DMS53 treated with DMSO at 0.1 percent for 48 hours (cell line): ENCODE measurements around the gene MTMR11.

Experiments used
- DNase-seq: peaks from one replicate; lab custom pipeline; 2025; ENCODE audit not compliant: unreplicated experiment; lab: John Stamatoyannopoulos, UW

Gene MTMR11

DNA sequence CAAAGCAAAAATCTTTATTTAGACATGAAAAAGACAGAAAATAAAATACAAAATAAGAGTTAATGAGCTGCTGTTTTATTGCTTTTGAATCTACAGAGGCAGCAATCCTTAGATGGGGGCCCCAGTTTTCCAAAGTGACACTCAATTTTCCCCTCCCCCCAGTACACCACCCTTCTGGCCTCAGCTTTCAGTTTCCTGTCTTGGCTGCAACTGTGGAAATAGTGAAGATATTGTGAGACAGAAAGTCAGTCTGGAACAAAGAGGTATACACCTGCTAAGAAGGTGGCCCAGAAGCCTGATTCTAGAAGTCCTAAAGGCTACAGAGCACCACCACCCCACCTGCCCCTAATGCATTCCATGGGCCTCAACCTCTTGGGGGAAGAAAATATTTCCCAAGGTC, 1.1 kb upstream of the MTMR11 start:
- DNase-seq = no peak

DNA sequence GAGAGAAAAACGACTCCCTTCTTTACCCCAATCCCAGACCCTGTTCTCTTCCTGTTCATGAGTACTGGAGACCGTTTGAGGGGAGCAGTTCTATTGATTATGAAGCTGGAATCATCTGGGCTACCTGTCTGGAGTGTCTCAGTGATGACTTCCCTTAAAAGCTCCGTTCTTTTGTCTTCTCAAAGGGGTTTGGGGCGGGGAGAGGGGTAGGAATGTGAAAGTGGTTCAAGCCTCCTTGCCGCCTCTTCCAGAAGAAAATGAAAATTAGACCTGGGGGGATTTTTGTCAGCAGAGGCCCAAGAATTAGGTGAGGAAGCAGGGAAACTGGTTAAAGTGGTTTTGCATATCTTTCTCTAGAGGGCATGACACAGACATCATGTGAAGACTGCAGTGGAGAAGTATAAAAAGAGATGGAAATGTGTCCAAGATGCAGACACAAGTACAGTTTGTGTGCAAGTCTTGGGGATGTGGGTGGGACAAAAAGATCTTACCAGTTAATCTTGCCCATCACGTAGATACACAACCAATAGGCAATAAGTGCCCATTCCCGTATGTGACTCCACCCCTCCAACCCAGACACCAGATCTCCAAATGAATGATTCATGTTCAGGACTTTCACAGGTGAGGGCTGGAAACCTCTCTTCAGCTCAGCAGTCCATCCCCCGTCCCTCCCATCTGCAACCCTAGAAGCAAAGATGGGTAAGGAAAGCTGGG, 470 bp upstream of the MTMR11 start:
- peak; percentile 57 for DNase-seq

DNA sequence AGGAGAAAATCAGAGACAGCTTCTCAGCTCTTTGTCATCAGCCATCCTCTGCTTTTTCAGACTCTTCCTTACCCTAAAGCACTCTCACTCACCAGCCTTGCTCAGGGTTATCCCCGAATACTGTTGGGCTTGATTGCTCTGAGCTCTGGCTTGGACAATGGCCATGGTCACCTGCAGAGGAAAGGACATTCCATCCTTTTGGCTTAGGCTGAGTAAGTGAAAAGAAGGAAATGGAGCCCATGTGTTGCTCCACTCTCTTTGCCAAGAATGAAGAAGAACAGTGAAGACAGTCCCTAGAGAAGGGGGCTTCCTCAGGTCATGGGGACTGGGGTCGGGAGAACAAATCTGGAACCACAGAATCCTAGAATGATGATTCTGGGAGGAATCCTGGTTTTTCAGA, 2.3 kb downstream of the MTMR11 start:
- no peak for DNase-seq

DNA sequence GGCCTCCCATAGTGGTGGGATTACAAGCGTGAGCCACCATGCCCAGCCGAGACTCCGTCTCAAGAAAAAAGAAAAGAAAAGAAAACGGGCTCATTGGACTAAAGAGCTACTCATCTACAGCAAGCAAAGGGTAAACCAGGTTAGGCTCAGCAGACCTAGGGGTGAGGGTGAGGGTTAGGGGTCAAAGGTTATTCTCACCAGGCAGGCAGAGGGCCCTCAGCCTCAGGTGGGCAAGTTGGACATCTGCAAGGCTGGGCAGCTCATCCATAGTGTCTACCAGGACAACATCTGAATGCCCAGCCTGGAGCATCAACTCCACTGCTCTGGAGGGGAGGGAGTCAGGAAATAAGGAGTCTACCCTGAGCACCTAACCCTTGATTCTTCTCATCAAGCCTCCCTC, 3.5 kb downstream of the MTMR11 start:
- DNase-seq = no peak

DNA sequence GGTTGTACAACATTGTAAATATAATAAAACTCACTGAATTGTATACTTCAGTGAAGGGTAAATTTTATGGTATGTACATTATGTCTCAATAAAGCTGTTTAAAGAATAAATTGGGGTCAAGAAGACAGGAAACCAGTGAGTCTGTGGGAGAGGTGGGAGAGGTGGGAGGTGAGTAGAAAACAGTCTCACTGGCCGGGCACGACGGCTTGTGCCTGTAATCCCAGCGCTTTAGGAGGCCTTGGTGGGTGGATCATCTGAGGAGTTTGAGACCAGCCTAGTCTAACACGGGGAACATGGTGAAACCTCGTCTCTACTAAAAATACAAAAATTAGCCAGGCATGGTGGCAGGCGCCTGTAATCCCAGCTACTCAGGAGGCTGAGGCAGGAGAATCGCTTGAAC, 4.2 kb downstream of the MTMR11 start:
- no peak for DNase-seq

DNA sequence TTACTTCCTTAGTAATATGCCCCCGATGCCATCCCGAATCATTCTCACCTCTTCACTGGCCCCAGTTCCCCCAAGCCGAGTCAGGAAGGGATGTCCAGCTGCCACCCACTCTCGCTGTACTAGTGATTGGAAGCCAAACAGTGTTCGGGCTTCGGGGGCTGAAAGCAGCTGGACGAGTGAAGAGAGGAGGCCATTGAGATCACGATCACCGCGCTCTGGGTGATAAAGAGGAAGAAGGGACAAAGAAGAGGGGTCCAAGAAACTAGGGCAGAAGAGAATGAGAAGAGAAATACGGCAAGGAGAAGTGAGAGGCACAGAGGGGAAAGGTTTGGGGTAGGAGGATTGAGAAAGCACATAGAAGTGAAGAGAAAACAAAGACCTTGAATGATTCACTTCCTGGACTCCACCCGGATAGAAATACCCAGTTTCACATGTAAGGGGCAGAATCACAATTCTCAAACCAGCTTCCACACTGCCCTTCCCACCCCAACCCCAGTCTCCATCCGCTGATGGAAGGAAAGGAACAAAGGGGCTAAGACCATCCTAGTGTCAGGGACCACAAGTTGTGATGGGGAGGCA, 5.4 kb downstream of the MTMR11 start:
- DNase-seq = no peak

DNA sequence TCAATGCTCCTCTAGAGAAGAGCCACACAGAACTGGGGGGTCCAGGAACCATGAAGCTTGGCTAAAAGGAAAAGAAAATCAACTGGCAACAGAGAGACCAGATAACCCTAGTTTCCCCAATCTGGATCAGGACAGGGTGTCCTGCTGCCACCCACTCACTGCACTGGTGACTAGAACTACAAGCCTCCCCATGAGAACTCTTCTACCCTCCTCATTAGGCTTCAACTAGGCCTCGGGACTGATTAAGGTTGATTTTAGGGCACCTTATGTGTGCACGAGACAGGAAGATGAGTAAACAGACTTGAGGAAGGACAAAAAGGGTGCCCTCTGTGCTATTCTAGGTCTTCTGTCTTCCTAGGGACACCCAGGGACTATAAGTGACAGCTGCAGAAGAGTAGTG, 6.8 kb downstream of the MTMR11 start:
- DNase-seq = no peak

DNA sequence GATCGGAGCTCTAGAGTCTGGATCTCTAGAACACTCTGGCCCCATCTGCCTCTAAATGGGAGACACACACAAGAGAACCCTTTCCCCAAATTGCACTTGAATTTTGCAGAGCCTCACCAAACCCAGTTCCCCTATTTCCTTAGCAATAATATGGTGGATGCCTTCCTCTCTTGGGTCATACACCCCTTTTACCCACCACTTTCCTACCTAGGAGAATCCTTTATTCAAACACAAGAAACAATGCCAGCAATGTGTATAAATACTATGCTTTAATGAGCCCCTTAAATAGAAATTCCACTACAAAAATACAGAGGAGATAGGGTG, 8.3 kb downstream of the MTMR11 start:
- no peak for DNase-seq

DNA sequence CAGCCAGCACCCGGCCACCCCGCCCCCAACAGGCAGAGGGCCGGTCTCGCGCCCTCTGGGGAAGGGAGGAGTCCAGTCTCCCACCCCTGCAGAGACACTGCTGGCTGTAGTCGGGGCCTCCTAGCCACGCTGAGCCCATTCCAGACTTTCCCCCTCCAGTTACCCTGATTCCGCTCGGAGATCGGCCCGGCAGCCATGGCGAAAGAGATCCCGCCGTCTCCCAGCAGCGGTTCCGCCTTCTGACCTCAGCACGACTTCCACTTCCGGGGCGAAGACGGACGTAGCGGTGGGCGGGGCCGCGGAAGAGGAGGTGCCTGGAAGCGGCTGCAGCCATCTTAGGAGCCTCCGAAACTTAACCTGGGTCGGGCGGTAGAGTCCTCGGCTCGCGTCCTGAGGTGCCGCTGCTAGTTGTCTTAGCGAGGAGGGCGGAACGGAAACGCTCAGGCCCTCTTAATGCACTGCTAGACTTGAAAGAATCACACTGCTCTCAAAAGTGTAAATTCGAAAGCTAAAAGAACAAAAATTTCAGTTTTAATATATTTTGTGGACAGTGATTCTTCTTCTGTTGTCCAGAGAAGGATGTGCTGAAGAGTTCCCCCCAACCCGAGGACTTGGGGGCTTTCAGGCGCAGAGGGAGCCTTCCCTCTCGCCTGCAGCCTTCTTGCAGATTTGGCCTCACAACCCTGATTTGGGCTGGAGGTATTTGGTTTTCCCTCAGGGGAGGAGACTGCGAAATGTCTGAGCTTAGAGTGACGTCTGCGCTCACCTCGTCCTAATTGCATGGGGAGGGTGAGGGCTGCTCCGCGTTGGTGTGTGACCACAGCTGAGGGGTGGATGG, 8.9 kb downstream of the MTMR11 start, which contains the start of gene SF3B4:
Gene SF3B4, minus strand, starts transcription at position 241 of the 838 bp plus-strand sequence. Its CDS starts 44 bp downstream, at position 197.
- peak; percentile 91 for DNase-seq

DNA sequence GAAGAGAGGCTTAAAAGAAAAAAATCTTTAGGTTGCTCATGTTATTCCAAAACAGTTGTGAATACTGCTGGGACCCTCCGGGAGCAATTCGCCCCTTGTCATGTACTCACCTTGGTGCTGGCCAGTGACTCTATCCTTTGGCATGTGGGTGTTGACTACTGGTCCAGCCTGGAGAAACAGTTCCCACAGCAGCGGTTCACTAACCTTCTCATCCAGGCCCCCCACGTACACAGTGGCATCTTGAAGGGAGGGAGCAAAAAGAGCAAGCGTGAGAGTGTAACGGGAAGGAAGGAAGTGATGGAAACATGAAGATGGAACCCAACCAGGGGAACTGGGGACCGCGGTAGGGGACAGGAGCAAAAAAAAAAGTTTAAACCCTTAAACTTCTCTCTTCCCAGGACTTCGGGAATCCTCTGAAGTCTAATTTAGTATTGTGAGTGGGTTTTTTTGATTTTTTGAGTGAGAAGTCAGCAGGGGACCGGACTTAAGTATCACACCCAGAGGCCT, 9.6 kb downstream of the MTMR11 start:
- DNase-seq = no peak

DNA sequence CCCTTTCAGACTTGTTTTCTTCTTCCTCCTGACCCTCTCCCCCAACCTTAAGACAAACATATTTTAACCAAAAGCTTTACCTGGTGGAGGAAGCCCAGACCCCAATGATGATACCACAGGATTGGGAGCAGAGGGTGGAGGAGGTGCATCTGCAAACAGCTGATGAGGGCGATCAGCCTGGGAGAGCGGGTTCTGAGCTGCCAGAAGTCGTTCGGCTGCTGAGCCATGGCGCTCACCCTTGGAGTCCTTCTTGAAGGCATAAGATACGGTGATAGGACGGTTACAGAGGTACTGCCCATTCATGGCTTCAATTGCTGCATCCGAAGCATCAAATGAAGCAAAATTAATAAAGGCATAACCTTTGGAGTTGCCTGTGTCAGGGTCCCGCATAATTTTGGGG, 10.4 kb downstream of the MTMR11 start:
- DNase-seq = no peak

DNA sequence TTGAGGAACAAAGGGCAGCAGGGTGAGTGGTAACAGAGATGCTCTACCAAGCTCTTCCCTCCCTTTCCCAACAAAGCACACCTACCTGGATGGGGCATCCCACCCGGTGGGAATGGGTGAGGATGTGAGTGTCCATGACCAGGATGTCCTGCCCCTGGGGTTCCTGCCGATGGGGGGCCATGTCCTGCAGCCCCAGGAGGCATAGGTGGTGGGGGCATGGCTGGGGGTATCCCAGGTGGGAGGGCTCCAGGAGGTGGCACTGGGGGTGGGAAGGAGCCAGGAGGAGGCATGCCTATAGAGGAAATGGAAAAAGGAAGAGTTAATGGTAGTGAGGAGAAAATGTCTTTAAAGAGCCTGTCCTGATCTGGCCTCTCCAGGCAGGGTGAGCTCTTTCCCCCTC, 10.9 kb downstream of the MTMR11 start:
- DNase-seq = no peak

DNA sequence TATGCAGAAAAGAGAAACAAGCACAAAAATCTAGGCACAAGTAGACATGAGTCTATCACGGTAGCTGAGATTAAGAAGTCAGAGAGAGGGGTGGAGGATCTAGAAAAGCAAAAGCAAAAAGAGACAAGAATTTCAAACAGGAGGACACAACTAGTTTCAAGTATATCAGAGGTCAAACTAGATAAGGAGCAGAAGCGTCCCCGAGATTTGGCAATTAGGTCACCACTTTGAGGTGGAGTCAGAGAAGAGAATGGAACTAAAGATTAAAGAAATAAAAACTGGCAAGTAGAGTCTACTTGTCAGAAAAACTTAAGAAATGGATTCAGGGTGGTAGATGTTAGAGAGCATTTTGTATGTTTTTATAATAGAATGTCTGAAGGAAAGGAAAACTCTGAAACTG, 11.3 kb downstream of the MTMR11 start:
- DNase-seq = no peak

DNA sequence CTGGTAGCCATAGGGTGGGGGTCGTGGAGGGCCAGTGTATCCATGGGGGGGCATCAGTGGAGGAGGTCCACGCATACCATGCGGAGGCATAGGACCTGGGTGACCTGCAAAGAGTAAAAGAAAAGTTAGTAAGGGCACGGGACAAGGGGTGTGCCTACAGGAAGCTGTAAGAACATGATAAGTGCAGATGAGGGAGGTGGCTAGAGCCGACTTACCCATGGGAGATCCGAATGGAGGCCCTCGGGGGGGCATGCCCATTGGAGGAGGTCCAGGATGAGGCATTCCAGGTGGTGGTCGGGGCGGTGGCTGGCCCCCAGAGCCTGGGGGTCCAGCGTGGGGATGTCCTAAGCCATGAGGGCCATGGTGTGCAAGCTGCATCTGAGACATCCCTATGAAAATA, 13.1 kb downstream of the MTMR11 start:
- no peak for DNase-seq

DNA sequence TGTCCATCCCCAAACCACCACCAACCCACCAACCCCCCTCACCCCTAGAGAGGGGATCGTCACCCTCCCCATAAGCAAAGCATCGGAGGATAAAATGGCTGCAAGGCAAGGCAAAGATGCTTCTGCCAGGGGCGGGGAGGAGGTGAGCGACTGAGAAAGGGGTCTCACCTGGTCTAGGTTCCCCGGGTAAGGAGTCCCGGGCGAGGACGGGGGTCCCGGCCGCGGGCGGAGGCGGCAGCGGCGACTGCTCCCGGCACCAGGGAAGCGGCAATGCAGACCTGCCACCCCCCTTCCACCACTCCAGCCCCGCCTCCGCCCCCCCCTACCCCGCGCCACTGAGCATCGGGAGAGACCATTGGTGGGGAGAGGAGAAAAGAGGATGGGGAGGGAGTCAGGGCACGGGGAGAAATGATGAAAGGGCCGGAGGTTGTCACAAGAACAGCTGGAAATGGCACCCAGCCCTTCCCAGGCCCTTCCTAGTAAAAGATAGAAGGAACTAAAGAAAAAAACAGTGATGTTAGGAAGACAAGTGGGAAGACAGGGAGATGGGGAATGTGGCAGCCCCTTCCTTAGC, 19.0 kb downstream of the MTMR11 start, which contains the start of gene SV2A:
Gene SV2A, minus strand, starts transcription at position 274 of the 574 bp plus-strand sequence. CDS start 4,004 bp downstream, outside the sequence.
- peak; percentile 58 for DNase-seq

DNA sequence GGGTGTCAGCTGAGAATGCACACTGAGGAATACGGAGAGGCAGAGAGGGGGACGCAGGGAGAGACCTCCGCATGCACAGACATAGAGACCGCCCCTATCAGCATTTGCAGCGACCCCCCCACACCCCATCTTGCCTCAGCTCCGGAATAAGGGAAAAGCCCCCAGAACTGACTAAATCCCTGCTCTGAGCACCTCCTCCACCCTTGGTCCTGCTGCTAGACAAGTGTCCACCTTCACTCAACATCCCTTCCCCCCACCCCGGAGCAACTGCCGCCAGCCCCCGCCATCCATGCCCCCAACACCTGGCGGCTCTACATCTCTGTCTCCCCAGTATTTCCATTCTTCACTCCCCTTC, 19.8 kb downstream of the MTMR11 start:
- no peak for DNase-seq

DNA sequence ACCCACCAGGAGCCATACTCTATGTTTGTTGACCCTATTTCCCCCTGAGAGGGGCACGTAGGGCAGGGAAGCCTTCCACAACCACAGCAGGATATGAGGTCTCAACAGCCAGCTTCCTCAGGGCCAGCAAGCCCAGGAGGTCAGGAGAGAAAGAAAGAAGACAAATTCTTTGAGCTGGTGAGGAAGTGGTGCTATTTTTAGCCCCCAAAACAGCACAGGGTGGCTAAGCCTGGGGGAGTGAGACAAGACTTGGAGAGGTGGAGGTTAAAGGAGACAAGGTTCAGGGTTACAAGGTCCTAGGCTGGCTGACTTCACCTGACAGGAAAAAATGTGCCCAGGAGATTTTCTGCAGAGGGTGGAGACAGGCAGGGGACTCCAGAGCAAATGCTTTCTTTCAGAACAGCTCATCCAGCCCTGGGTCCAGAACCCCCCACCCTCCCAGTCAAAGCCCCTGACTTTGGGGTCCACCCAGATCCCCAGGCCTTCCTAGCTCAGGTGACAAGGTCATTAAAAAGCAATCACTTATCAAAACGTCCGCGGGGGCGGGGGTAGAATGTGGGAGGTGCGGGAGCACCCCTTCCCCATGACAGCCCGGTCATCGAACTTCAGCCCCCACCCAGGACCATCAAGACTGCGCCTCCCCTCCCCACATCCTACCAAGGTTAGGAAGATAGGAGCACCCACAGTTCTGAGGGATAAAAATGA, 20.3 kb downstream of the MTMR11 start:
- DNase-seq = no peak

DNA sequence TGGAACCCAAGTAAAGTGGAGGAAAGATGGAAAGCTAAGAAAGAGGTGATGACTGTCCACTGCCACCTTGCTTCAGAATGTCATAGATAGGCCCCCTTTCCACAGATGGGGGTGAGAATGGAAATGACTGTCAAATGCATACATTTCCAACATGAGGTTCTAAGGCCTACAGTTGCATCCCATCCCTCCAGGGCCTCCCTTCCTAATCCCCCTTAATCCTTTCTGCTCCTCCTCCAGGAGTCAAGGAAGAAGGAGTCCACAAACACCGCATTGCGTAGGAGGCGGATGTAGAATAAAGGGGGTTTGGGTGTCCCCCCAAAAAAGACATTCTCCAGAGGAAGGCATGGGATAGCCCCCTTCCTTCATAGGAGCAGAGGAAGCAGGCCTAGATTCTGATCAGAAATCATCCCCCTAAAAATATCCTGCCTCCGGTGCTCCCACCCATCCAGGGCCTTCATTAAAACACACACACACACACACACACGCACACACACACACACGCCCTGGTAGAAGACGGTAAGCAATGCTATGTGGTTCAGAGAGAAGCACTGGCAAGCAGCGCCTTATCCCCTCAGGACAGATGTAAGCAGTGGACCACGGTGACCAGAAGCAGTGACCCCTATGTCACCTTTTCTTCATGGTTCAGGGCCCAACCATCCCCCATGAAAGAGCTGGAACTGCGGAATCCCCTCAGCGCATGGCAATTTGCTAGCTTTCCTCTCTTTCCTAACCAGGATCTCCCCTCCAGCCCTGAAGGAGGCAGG, 21.1 kb downstream of the MTMR11 start:
- DNase-seq = no peak

DNA sequence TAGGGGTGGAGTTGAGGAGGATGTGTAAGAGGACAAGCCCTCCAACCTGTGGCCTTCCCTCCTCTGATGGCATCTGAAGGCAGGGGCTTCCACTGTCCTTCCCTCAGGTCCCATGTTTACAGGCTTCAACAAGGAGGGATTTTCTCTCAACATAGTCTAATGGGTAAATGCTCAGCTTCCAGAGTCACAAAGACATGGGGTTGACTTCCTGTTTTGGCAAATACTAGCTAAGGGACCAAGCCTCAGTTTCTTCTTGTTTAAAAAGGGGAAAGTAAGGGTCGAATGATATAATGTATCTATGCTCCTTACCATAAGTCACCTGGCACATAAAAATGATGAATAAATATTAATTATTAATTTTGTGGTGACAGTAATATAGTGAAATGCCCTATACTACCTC, 22.1 kb downstream of the MTMR11 start:
- DNase-seq = no peak

DNA sequence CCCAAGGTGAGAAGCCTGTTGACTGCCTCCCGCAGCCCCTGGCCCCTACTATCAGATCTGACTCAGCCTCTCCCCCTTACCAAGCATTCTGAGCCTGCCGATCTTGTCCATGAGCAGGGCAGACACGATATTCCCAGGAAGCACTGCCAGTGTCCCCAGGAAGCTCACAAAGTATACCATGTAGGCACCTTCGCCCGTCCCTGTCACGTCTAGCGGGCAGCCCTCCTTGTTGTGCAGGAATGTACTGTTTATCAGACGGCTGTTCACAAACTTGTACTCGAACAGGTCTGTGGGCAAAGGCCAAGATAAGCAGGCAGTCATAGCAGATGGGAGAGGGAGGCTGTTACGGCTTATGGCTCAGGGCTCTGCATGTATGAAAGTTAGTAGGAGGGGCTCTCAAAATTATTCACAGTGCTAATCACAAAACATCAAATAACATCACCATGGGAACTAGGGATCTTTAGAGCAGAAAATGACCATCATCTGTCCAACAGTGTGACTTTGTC, 30.1 kb downstream of the MTMR11 start:
- no peak for DNase-seq
